AG20443 (cell line): Measurements from ENCODE around the gene GGT1.
A peak's percentile ranks its signal among the peaks of the same experiment; 100 is the strongest.
"Not testable (repeated sequence)": the region's sequence is repeated elsewhere in the genome, so short reads cannot be mapped to it uniquely, and the experiment has no call there.

ENCODE experiments used
- DNase-seq: peaks from one replicate; pipeline ENCODE4 v3.0.0; 2012; ENCODE audit warnings: low spot score, mixed read lengths

Gene GGT1

DNA sequence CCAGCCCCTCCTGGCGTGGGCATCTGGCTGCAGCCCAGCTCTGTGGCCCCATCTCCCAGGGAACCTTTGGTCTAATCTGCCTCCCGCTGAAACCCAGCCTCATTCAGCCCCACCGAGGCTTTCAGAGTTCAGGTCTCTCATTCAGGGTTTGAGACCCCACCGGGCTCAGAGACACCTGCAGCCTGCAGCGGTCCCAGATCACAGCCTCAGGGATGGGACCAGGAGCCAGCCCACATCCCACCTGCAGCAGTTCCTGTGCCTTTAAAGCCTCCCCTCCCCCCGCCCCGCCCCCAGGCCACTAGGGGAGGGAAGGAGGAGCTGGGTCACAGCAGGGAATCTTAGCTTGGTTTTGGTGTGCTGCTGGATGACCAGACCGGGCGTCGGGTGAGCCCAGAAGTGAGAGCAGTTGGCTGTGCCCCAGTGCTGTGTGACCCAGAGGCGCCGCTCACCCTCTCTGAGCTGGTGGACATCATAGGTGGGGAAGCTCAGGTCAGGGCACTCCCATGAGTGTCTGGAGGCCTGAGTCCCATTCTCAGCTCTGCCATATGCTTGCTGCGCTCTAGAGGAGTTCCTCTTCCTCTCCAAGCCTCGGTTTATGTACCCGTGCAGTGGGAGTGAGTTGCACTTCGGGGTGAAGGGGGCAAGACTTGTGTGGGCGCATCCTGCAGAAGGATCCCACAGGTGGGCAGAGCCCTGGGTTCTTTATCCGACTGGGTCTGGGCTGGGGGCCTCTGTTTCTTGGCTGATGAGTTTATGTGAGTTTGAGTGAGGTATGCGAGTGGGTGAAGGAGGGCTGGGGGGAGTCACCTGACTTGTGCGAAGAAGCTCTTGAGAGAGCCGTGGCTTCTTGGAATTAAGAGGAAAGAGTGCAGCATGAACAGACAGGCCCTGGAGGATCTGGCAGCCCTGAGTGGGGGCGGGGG is at the start of gene GGT1:
TSS of gene GGT1 (plus strand) at position 347 of the 923 bp plus-strand sequence. CDS start 7,889 bp downstream, outside the sequence.
- not testable (repeated sequence) for DNase-seq

DNA sequence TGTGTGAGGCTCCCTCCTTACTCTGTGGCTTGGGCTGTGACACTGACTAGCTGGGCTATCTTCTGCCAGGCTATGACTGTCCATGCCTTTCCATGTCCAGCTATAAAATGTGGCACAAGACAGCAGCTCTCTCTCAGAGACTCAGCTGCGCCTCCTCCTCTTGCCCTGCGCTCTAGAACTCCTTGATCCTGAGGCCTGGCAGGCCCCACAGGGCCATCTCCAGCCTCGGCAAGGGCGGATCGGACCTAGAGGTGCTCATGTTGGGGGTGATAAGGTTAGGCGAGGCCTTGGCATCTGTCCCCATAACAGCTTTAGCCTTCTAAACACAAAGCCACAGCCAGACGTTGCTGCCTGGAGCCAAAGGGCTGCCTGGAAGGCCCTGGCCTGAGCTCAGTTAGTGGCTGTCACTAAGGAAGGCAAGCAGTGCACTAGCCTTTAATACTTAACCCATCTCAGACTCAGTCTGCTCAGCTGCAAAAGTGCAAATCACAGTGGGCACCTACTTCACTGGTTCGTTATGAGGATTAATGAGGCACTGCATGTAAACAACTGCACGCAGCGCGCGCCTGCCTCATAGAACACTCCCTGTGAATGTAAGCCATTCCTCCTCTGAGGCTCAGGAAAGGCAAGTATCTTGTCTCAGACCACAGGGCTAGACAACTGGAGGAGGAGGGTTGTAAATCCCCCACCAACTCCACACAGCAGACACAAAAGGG is 49.2 kb upstream of the GGT1 start:
- no peak for DNase-seq

DNA sequence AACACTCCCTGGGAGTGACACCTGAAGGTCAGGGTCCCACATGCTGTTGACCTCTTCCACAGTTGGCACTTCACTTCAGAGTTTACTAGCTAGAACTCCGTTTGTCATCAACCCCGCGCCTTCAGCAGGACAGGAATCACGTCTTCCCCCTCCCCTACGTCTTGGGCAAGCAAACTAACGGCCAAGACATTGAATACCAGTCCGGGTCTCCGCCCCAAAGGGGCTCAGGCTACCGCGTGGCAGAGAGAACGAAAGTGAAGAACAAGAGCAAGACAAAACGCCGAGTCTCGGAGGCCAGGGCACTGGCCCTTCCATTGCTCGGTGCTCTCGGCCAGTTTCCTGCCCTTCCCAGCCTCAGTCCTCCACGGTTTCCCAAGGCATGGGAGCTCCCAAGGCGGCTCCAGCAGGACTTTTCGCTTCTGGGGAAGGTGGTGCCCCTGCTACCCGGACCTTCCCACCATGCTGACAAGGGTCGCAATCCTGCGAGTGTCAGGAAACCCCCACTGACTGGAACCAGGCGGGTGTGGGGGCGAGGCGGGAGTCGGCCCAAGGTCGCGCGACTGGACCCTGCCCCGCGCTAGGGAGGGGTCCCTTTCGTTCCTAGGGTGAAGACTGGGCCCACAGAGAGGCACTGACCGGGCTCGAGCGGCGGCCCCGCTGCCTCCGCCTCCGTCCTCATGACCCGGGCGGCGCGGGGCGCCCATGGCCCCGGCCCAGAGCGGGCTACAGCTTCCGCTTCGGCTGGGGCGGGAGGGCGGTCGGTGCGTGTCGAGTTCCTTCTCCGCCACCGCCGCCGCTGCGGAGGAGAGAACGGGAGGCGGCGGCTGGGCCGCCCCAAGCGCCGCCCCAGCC is 48.5 kb upstream of the GGT1 start, which contains the start of gene GUCD1:
TSS of gene GUCD1 (minus strand) at position 826 of the 852 bp plus-strand sequence. CDS start at position 679, 147 bp downstream.
- DNase-seq, result peak; percentile 40

DNA sequence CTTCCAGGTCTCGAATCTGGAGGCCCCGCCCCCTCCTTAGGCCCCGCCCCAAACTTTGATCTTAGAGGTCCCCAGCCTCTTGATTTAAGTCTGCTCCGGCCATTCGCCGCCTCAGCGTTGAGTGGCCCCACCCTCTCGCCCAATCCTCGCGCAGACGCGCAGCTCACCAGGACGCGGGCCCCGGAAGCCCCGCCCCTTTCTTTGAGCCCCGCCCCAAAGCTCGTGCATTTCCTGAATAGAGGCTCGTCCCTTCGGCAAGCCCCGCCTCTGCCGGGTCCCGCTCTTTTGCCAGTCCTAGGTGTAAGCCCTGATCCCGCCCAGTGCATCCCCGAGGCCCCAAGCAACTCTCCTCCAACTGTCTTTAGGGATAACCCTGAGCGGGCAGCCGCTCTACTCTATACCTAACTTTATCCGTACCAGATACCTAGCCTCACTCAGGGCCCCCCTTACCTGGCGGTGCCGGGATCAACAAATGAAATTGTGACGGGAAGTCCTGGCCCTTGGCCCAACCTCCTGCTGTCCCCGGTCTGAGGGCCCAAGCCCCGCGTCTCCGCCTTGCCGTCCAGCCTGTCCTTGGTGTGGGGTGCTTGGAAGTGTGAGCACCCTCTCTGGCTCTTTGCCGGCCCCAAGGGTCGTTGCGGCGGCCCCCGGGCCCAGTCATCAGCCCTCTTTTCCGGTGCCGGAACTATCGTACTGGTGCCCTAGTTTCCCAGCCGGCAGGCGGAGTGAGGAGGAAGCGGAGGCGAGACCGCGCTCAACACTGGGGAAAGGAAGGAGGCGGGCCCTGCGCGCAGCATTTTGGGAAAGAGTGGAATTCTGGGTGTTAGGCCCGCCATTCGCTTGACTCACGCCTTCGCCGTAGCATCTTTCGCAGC is 47.6 kb upstream of the GGT1 start, which contains the start of gene SNRPD3:
TSS of gene SNRPD3 (plus strand) at position 835 of the 875 bp plus-strand sequence. CDS start 1,676 bp downstream, outside the sequence.
- DNase-seq, result peak; percentile 100

DNA sequence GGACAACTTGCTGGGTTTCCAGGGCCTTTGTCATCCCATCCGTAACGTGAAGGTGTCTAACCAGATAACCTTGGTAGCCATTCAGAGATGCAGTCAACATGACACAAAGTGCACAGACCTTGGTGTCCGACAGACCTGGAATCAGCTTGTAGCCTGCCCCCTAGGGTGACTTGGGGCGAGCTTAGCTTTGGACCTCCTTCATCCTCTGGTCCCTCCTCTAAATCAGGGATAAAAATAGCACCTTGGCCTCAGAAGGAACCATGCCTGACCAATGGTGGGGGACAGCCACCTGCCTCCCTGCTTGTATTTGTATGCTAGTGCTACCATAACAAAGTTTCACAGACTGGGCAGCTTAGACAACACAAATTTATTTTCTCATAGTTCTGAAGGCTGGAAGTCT is 43.5 kb upstream of the GGT1 start:
- no peak for DNase-seq

DNA sequence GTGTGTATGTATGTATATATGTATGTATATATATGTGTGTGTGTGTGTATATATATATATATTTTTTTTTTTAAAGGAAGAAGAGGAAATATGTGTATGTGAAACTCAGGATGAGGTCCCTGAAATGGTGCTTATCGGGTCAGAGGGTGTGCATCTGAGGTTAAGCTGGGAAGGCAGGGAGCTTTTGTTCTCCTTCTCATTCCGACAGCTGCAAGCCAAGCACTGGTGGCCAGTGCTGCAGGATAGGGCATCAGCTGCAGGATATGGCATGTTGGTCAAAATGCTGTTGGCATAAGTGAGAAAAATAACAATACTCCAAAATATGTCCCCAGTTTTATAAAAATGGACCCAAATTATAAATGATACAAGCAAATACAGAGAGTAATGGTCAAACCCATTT is 39.7 kb upstream of the GGT1 start:
- DNase-seq, result no peak

DNA sequence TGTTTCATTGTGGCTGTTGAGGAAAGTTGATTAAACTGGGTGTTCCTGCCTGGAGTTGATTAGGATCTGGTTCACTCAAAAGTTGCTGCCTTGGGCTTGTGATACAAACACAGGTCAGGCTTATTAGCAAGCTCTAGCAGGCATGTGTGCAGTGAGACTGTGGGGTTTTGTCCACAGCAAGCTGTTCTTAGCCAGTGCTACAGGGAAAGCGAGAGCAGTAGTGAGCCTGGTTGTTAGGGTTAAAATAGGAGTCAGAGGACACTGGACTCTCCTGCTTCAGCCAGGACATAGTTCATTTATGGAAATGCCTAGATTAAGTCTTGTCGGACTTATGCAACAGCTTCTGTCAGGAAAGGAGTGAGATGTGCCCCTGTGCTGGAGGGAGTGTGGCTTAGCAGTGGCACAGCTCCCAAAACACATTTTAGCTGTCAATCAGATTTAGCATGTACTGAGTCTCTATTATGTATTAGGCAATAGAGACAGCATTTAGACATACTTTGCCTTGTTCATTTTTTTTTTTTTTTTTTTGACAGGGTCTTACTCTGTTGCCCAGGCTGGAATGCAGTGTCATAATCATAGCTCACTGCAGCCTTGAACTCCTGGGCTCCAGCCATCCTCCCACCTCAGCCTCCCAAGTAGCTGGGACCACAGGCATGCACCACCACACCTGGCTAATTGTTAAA is 38.5 kb upstream of the GGT1 start:
- DNase-seq, result no peak

DNA sequence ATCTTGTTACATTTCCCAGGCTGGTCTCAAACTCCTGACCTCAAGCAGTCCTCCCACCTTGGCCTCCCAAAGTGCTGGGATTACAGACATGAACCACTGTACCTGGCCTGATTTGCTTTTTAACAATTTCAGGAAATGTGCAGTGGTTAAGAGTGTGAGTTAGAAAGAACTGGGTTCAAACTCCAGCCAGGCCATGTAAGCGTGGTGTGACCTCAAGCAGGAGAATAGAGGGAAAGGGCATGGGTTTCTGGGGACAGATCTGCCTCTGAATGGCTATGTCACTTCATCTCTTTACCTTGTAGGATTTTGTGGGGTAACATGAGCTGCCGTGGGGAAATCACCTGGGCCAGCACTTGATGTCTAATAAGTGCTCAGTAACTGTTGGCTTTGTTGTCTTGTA is 37.9 kb upstream of the GGT1 start:
- DNase-seq, result no peak

DNA sequence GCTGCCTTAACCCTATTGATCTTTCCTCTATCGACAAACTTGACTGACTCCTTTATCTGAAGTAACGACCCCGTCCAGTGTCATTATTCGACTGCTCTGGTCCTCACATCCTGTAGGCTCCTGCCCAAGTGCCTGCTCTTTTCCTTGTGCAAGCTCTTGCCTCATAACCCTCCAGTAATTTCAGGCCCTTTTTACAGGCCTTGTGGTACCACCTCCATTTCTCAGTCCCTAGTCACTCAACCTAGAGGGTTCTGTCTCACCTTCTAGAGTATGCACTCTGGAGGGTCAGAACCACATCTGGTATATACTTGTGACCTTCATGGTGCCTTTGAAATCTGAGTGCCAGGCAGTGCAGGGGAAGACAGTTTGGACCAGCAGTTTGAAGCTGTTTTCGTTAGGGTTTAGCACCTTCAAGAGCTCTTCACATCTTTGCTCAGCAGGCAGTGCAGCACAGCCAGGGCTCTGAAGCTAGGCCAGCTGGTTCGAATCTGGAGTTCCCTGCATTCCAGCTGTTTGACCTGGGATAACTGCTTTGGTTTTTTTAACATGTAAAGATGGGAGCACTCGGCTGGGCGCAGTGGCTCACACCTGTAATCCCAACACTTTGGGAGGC is 36.0 kb upstream of the GGT1 start:
- no peak for DNase-seq

DNA sequence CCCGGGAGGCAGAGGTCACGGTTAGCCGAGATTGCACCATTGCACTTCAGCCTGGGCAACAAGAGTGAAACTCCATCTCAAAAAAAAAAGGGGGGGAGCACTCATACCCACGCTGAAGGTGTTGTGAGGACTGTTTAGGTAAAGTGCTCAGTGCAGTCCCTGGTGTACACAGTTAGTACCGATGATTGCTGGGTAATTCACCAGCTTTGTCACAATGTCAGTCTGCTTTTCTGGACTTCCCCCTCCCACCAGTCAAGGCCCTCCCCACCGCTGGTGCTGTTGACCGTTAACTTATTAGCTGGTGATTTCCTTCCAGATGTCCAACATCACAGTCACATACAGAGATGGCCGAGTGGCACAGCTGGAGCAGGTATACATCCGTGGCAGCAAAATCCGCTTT is 35.3 kb upstream of the GGT1 start:
- DNase-seq, result no peak

DNA sequence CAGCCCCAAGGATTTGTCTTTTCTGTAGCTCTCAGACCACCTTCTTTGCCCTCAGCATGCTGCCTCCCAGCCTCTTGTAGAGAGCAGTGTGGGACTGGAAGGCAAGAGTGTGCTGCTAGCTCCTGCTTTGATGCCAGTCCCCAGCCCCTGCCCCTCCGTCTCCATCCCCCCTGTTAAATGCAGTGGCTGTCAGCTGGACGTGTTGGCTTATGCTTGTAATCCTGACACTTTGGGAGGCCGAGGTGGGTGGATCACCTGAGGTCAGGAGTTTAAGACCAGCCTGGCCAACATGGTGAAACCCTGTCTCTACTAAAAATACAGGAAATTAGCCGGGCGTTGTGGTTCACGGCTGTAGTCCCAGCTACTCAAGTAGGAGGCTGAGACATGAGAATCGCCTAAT is 31.7 kb upstream of the GGT1 start:
- no peak for DNase-seq

DNA sequence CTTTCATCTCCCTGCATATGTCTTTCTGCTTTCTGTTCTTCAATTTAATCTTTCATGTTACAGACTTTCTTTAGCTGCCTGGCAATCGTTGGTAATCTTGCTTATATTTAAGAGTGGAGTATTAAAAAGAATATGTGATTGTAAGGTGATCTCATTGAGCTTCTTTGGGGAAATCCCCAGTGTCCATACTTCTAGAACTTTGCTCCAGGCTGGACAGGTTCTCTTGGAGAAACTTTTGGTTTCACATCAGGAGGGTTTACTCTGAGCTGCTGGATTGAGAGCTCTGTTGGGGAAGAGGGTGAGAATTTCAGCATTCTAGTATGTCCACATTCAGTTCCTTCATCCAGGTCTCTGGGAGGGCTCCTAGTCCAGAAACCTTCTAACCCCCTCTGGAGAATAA is 26.2 kb upstream of the GGT1 start:
- no peak for DNase-seq

DNA sequence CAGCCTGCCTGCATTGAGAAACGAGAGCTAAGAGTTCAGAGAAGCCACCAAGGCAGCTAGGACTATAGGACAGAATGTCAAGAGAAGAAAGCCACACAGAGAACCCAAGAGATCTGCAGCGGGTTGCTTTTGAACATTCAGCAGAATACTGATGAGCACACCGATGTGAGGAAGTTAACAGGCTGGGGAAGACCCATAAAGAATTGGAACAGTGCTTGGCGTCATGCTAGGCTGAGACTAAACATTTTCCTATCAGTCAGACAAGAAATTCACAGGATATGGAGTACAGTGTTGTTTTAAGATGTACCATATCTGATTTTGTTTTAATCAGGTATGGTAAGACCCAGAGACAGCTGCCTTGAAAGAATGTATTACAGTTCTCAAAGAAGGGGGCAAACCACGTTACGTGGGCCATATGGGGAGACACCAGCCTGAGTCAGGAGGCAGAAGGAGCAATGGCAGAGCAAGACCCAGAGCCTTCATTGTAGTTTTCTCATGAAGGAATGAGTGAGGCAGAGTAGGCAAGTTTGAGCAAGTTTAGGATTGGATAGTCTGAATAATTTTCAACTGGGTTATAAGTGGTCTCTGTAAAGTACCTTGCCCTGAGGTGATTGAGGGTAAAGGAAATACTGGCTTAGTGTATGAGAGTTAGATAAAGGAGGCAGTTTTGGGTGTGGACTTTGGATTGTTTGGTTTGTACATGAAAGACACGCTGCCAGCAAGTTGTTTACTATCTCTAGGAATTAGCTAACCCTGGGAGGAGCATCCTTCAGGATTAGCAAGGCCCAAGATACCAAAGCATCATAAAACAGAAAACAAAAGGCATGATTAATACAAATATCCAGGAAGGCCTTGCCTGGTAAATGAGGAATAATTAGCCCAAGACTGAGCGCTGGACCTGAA is 24.4 kb upstream of the GGT1 start:
- no peak for DNase-seq

DNA sequence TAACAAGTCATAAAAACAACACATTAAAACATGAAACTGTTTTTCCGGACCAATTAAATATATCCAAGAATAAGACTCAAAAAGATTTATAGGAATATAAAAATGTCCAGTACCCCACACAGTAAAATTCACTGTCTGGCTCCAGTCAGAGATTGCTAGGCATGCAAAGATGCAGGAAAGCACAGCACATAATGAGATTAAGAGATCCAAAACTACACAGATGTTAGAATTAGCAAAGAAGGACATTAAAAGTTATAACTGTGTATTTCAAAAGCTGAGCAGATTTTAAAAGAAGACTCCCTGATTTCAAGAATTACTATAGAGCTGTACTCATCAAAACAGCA is 23.8 kb upstream of the GGT1 start:
- DNase-seq, result no peak

DNA sequence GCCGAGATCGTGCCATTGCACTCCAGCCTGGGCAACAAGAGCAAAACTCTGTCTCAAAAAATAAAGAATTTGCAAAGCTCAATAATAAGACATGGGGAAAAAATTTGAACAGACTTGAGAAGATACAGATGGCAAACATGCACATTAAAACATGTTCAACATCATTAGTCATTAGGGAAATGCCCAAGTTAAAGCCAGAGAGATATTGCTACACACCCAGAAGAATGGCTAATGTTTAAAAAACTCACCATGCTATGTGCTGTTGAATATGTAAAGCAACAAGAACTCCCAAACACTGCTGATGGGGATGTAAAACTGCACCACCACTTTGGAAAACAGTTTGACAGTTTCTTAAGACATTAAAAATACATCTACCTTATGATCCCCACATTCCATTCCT is 22.7 kb upstream of the GGT1 start:
- peak; percentile 71 for DNase-seq

DNA sequence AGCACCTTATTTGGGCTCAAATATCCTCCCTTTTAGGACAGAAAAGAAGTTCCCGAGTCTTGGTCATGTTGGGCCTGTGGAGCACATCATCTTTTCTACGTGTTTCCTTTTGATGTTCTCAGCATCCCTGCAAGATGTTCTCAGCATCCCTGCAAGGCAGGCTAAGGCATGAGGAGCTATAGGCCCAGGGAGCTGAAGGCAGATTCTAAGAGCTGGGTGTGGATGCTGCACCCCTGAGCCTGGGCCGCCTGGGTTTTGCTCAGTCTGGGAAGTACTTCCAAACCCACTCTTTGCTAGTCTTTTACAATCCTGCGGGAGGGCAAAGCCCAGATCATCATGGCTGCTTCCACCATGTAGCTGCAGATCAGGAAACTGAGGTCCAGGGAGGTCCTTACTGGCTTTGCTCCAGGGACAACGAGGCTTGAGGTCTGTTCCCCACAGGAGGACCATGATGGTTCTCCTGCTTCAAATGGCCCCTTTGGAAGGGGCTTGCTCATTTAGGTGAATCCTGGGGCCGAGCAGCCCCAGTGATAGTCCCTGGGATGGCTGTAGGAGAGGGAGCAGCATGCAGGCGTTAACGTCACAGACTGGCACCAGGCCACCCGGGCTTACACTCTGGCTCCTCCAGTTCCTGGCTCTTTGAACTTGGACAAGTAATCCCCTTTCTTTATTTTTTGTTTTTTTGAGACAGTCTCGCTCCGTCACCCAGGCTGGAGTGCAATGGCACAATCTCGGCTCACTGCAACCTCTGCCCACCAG is 20.8 kb upstream of the GGT1 start:
- no peak for DNase-seq

DNA sequence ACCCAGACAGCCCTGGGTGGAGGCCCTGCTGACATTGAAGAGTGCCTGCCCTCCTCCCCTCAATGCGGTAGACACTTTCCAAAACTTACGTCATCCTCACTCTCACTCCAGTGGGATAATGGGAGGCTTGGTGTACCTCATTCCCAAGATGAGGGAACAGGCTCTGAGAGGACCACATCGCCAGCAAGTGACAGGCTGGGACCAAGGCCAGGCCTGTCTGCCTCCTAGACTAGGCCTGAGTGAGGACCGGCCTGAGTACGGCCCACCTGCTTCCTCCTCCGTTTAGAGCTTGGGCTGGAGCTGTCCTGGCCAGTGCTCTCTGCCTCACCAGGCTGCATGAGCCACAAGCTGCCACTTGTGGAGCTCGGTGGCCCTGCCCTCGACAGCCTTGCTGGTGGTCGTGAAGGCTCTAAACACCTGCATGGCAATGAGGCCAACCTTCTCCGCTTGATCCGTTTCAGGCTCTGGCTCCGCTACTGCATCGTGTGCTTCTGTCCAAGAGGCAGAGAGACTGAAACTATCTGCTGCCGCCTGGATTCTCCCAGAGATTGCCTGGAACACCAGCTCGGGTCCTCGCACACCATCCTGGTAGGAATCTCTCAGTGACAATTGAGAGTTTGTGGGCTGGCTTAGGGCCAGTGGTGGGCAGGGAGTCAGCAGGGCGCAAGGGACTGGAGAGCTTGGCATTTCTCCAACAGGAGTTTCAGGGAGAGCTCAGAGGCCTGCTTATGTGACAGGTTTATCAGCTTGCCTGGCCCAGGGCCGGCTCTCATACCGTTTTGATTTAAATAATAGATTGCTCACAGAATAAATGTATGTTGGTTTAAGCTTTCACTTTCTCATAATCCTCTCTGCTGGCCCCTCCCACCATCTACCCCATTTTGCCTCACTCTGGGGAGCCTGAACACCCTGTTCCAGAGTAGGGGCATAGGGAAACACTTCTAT is 19.5 kb upstream of the GGT1 start:
- peak; percentile 30 for DNase-seq
